HEK293 (cell line): ENCODE results near the gene TBCEL.

Experiments
- AEBP2 ChIP-seq: fragments of 450-650 bp; formaldehyde crosslinking; IDR thresholded peaks from 2 replicates; pipeline ENCODE4 v1.5.1; 2016; ENCODE audit warnings: missing biosample characterization, missing genetic modification characterization, borderline replicate concordance
- BCL11B ChIP-seq: fragments of 450-650 bp; formaldehyde crosslinking; IDR thresholded peaks from 2 replicates; pipeline ENCODE4 v1.5.1; 2016; ENCODE audit warnings: low read depth, missing biosample characterization, missing genetic modification characterization
- CTCF ChIP-seq: fragments of 450-650 bp; formaldehyde crosslinking; IDR thresholded peaks from 2 replicates; pipeline ENCODE4 v1.5.1; 2016; ENCODE audit warnings: missing biosample characterization, missing genetic modification characterization
- GLI2 ChIP-seq: fragments of 450-650 bp; formaldehyde crosslinking; IDR thresholded peaks from 2 replicates; pipeline ENCODE4; 2017; ENCODE audit warnings: missing biosample characterization, missing genetic modification characterization, low read depth, borderline replicate concordance
- IKZF3 ChIP-seq: fragments of 450-650 bp; IDR thresholded peaks from 2 replicates; pipeline ENCODE4 v1.5.0; 2018; ENCODE audit warnings: missing biosample characterization, mild to moderate bottlenecking, missing genetic modification characterization, moderate library complexity
- KLF10 ChIP-seq: fragments of 450-650 bp; IDR thresholded peaks from 2 replicates; pipeline ENCODE4 v1.5.1; 2018; ENCODE audit warnings: missing biosample characterization, mild to moderate bottlenecking, missing genetic modification characterization
- OSR2 ChIP-seq: fragments of 450-650 bp; formaldehyde crosslinking; IDR thresholded peaks from 2 replicates; pipeline ENCODE4 v1.5.1; 2016; ENCODE audit warnings: missing biosample characterization, missing genetic modification characterization
- PBX3 ChIP-seq: sonication (generic); formaldehyde crosslinking; IDR thresholded peaks from 2 replicates; pipeline ENCODE4 v1.8.1; 2022; ENCODE audit warnings: mild to moderate bottlenecking, moderate library complexity, missing genetic modification reagents
- PRDM1 ChIP-seq: fragments of 450-650 bp; formaldehyde crosslinking; IDR thresholded peaks from 2 replicates; pipeline ENCODE4; 2016; ENCODE audit warnings: missing biosample characterization, missing genetic modification characterization
- SCRT2 ChIP-seq: fragments of 450-650 bp; formaldehyde crosslinking; IDR thresholded peaks from 2 replicates; pipeline ENCODE4 v1.5.1; 2016; ENCODE audit warnings: missing biosample characterization, missing genetic modification characterization
- ZBTB20 ChIP-seq: fragments of 450-650 bp; formaldehyde crosslinking; IDR thresholded peaks from 2 replicates; pipeline ENCODE4 v1.5.1; 2016; ENCODE audit warnings: missing biosample characterization, missing genetic modification characterization
- ZFP3 ChIP-seq: fragments of 450-650 bp; formaldehyde crosslinking; IDR thresholded peaks from 2 replicates; pipeline ENCODE4 v1.5.1; 2016; ENCODE audit warnings: low read depth, missing biosample characterization, missing genetic modification characterization
- ZNF10 ChIP-seq: fragments of 450-650 bp; formaldehyde crosslinking; IDR thresholded peaks from 2 replicates; pipeline ENCODE4 v1.5.1; 2017; ENCODE audit warnings: missing biosample characterization, missing genetic modification characterization
- ZNF112 ChIP-seq: fragments of 450-650 bp; formaldehyde crosslinking; IDR thresholded peaks from 2 replicates; pipeline ENCODE4 v1.5.0; 2017; ENCODE audit warnings: missing biosample characterization, missing genetic modification characterization
- ZNF121 ChIP-seq: fragments of 450-650 bp; formaldehyde crosslinking; IDR thresholded peaks from 2 replicates; pipeline ENCODE4 v1.5.1; 2016; ENCODE audit warnings: missing biosample characterization, missing genetic modification characterization
- ZNF16 ChIP-seq: fragments of 450-650 bp; formaldehyde crosslinking; IDR thresholded peaks from 2 replicates; pipeline ENCODE4 v1.5.1; 2016; ENCODE audit warnings: low read depth, missing biosample characterization, missing genetic modification characterization
- ZNF169 ChIP-seq: fragments of 450-650 bp; formaldehyde crosslinking; IDR thresholded peaks from 2 replicates; pipeline ENCODE4 v1.5.1; 2016; ENCODE audit warnings: missing biosample characterization, missing genetic modification characterization
- ZNF24 ChIP-seq: fragments of 450-650 bp; formaldehyde crosslinking; IDR thresholded peaks from 2 replicates; pipeline ENCODE4 v1.5.1; 2016; ENCODE audit warnings: missing biosample characterization, missing genetic modification characterization
- ZNF266 ChIP-seq: fragments of 450-650 bp; formaldehyde crosslinking; IDR thresholded peaks from 2 replicates; pipeline ENCODE4 v1.5.1; 2016; ENCODE audit warnings: missing biosample characterization, missing genetic modification characterization, low read depth
- ZNF324 ChIP-seq: fragments of 450-650 bp; formaldehyde crosslinking; IDR thresholded peaks from 2 replicates; pipeline ENCODE4 v1.5.1; 2016; ENCODE audit warnings: missing biosample characterization, missing genetic modification characterization
- ZNF37A ChIP-seq: fragments of 450-650 bp; IDR thresholded peaks from 2 replicates; pipeline ENCODE4 v1.5.1; 2018; ENCODE audit warnings: missing biosample characterization, missing genetic modification characterization
- ZNF501 ChIP-seq: fragments of 450-650 bp; formaldehyde crosslinking; IDR thresholded peaks from 2 replicates; pipeline ENCODE4 v1.5.1; 2016; ENCODE audit warnings: missing biosample characterization, missing genetic modification characterization
- ZNF530 ChIP-seq: fragments of 450-650 bp; formaldehyde crosslinking; IDR thresholded peaks from 2 replicates; pipeline ENCODE4 v1.5.1; 2016; ENCODE audit warnings: low read depth, missing biosample characterization, missing genetic modification characterization
- ZNF626 ChIP-seq: fragments of 450-650 bp; sonication (Bioruptor Pico); formaldehyde crosslinking; IDR thresholded peaks from 2 replicates; pipeline ENCODE4 v1.5.1; 2018; ENCODE audit warnings: missing biosample characterization, missing genetic modification characterization, inconsistent platforms
- ZNF658 ChIP-seq: fragments of 450-650 bp; formaldehyde crosslinking; IDR thresholded peaks from 2 replicates; pipeline ENCODE4; 2016; ENCODE audit warnings: missing biosample characterization, missing genetic modification characterization
- ZNF660 ChIP-seq: fragments of 450-650 bp; IDR thresholded peaks from 2 replicates; pipeline ENCODE4 v1.5.1; 2018; ENCODE audit warnings: missing biosample characterization, mild to moderate bottlenecking, missing genetic modification characterization
- ZNF76 ChIP-seq: fragments of 450-650 bp; formaldehyde crosslinking; IDR thresholded peaks from 2 replicates; pipeline ENCODE4; 2016; ENCODE audit warnings: low read depth, missing biosample characterization, missing genetic modification characterization, borderline replicate concordance
- ZSCAN18 ChIP-seq: fragments of 450-650 bp; formaldehyde crosslinking; IDR thresholded peaks from 2 replicates; pipeline ENCODE4 v1.5.1; 2016; ENCODE audit warnings: missing biosample characterization, missing genetic modification characterization
- ZSCAN4 ChIP-seq: fragments of 450-650 bp; formaldehyde crosslinking; IDR thresholded peaks from 2 replicates; pipeline ENCODE4 v1.5.1; 2017; ENCODE audit warnings: missing biosample characterization, missing genetic modification characterization
- ZSCAN5A ChIP-seq: fragments of 450-650 bp; formaldehyde crosslinking; IDR thresholded peaks from 2 replicates; pipeline ENCODE4 v1.5.1; 2016; ENCODE audit warnings: missing biosample characterization, missing genetic modification characterization
- TF ChIP-seq, protein P1 (sequence below): fragments of 450-650 bp; formaldehyde crosslinking; IDR thresholded peaks from 2 replicates; pipeline ENCODE4 v1.5.1; 2016; ENCODE audit warnings: missing biosample characterization, missing genetic modification characterization

Gene TBCEL

GRCh38 chr11:121023848-121024751 is at the start of gene TBCEL (continued):
- TF ChIP-seq ZNF76 (tag by site-specific recombination): peak; percentile 37; the same call in 1 of the 2 replicates
- TF ChIP-seq ZNF658: no peak
- TF ChIP-seq ZFP3 (tag by site-specific recombination): no peak
- TF ChIP-seq ZNF660 (tag by site-specific recombination): no peak
- no peak for TF ChIP-seq ZNF626
- TF ChIP-seq ZNF530 (tag by site-specific recombination): no peak
- TF ChIP-seq, protein P1, sequence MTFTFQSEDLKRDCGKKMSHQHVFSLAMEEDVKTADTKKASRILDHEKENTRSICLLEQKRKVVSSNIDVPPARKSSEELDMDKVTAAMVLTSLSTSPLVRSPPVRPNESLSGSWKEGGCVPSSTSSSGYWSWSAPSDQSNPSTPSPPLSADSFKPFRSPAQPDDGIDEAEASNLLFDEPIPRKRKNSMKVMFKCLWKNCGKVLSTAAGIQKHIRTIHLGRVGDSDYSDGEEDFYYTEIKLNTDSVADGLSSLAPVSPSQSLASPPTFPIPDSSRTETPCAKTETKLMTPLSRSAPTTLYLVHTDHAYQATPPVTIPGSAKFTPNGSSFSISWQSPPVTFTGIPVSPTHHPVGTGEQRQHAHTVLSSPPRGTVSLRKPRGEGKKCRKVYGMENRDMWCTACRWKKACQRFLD: no peak
- no peak for TF ChIP-seq ZNF169 (tag by site-specific recombination)
- TF ChIP-seq CTCF (tag by site-specific recombination): no peak
- TF ChIP-seq ZNF324 (tag by site-specific recombination): no peak
- no peak for TF ChIP-seq ZSCAN18 (tag by site-specific recombination)
- no peak for TF ChIP-seq PRDM1
- no peak for TF ChIP-seq ZNF121 (tag by site-specific recombination)
- no peak for TF ChIP-seq SCRT2 (tag by site-specific recombination)
- no peak for TF ChIP-seq ZNF16 (tag by site-specific recombination)
- no peak for TF ChIP-seq KLF10 (tag by site-specific recombination)
- 0 out of 2 replicates have a peak, but pooled peaks have one; percentile 19 for TF ChIP-seq BCL11B (tag by site-specific recombination)
- TF ChIP-seq ZSCAN5A (tag by site-specific recombination): no peak
- no peak for TF ChIP-seq ZNF501
- TF ChIP-seq PBX3 (CRISPR knock-in tag): peak; percentile 75; the same call in 1 of the 2 replicates
- no peak for TF ChIP-seq OSR2
- TF ChIP-seq AEBP2 (tag by site-specific recombination): no peak
- TF ChIP-seq ZBTB20 (tag by site-specific recombination): peak; percentile 38; the same call in 1 of the 2 replicates
- TF ChIP-seq ZNF112 (tag by site-specific recombination): no peak
- no peak for TF ChIP-seq ZNF266
- TF ChIP-seq GLI2 (tag by site-specific recombination): no peak
- no peak for TF ChIP-seq ZNF37A (tag by site-specific recombination)
- TF ChIP-seq ZSCAN4 (tag by site-specific recombination): no peak
- TF ChIP-seq ZNF24 (tag by site-specific recombination): no peak
- 0 out of 2 replicates have a peak, but pooled peaks have one; percentile 9 for TF ChIP-seq ZNF10 (tag by site-specific recombination)
- no peak for TF ChIP-seq IKZF3 (tag by site-specific recombination)
